Left renal pelvis (tissue), 4 donors: ENCODE measurements around the gene FBXO34. TPM values are rescaled to one million over a fixed set of nuclear protein-coding genes. Genes with fewer than 3 reads are reported as not detected.
"Not testable (repeated sequence)": the region's sequence is repeated elsewhere in the genome, so short reads cannot be mapped to it uniquely, and the experiment has no call there.

Experiments
- DNase-seq, 4 donors: peaks; one replicate each; pipeline ENCODE4 v3.0.0-alpha.2; 2013; ENCODE audit warnings: low read depth in 4 of 4, low spot score in 3 of 4
- polyA plus RNA-seq, 4 donors: library from polyadenylated mRNA; unstranded; fragments of 120-200 nt; gene quantifications; one replicate each; pipeline ENCODE4 v1.2.1, GENCODE V29; 2013; ENCODE audit not compliant: insufficient read length in 4 of 4

The FBXO34 gene
- polyA plus RNA-seq, 4 donors: 24.9 to 42.0 (median 36.6) TPM

DNA sequence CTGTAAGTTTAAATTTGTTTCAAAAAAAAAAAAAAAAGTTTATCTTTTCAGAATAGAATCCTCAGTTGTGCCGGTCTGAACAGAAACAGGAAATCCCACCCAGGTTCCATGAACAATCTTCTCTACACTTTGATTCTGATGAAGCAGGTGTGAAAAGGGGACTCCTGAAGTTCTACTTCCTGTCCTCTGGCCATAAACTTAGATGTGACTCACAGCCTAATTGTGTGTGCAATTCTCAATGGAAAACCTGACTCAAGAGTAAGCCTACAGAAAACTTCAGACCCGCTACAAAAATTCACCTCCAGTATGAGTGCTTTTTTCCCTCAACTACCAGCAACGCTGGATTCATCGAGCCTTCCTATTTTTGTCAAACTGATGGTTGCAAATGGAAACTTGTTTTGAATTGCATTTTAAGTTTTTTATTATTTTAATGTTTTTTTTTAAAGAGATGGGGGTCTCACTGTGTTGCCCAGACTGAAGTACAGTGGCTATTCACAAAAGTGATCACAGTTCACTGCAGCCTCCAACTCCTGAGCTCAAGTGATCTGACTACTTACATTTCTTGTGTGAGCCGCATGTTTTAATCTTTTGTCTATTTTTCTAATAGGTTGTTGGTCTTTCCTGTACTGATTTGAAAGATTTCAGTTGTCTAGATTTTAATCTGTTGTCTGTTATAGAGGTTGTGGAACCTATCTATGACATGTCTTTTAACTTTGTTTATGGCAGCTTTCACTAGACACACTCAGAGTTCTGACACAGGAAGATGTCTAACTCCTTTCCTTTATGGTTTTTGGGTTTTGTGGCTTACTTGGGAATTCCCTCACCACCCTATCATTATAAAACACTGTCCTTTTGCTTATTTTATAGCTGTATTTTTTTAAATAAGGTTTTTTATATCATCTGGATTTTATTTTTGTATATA lies 102.8 kb downstream of the FBXO34 start:
- DNase-seq: no peak

- no peak for DNase-seq
Measured at GRCh38 chr14:55374771-55375170, 103.5 kb downstream of the FBXO34 start.

GRCh38 chr14:55377236-55377635 lies 106.0 kb downstream of the FBXO34 start:
- no peak for DNase-seq

DNA sequence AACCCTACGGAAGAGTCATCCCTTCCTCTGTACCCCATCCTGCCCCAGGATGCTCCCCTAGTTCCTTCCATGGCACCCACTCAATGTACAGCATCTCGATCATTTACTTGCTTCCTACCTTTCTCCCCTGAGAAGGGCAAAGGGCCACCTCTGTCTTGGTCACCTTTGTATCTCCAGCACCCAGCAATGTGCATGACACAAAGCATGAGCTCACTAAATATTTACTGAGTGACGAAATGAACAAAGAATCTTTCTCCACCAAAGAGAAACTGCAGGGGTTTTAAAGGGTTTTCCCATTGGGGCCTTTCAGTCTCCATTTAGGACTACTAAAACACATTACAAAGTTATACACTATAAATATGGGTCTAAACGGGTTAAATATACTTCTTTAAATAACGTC lies 109.8 kb downstream of the FBXO34 start:
- DNase-seq: no peak

DNA sequence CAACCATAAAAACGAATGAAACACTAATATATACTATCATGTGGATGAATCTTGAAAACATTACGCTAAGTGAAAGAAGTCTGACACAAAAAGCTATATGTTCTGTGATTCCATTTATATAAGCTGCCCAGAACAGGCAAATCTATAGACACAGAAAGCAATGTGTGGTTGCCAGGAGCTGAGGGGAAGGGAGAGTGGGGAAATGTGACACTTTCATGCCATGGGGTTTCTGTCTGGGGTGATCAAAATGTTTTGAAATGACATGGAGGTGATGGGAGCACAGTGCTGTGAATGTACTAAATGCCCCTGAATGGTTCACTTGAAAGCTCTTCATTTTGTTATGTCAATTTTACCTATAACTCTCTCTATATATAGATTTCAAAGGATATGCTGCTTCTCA lies 110.3 kb downstream of the FBXO34 start:
- DNase-seq: no peak

DNA sequence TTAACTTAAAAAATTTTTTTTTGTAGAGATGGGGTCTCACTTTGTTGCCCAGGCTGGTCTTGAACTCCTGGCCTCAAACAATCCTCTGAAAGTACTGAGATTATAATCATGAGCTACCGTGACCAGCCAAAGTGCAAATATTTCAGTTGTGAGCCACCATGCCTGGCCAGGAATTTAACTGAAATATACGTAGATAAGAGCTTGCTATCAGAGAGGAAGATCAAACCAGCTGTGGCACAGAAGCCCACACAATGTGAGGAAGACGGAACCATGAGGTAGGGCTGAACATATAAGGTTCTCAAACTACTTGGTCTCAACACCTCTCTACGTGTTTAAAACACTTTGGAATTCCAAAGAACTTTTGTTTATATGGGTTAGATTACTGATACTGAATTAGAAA lies 111.3 kb downstream of the FBXO34 start:
- no peak for DNase-seq

GRCh38 chr14:55383056-55383466 lies 111.8 kb downstream of the FBXO34 start:
- not testable (repeated sequence) for DNase-seq

- DNase-seq: no peak
Measured at GRCh38 chr14:55383541-55384140, 112.4 kb downstream of the FBXO34 start.

DNA sequence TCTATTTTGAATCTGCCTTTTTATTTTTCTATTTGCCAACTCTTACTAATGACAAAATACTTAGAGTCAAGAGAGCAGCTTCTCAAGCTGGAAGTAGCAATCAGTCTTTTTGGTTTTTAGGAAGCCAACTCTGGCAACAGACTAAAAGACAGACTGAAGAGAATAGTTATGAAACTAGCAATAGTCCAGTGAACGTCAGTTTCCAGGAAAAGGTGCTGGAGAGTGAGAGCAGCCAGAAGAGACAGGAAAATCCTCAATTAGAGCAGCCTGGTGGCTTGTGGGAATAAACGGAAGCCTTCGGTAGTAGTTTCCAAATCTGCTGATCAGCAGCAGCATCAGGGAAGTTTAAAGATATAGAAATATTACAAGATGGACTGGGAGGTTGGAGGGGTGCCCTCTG lies 113.3 kb downstream of the FBXO34 start:
- no peak for DNase-seq

GRCh38 chr14:55386037-55386808 lies 115.0 kb downstream of the FBXO34 start:
- DNase-seq: no peak

DNA sequence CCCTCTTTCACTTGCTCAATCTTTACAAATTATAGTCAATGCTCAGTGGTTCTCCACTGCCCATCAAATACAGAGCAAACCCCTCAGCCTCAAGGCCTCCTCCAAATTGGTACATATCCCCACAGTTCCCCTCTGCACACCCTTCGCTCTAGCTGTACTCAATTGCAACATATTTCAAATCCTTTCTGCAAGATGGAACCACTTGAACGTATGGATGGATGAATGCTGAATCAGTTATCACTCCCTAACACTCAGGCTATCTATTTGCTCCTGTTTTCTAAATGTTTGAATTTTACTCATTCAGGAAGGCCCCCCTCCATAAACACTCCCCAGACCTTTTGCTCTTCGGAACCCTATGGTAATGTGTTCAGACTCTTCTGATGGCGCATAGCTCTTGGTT lies 115.9 kb downstream of the FBXO34 start:
- no peak for DNase-seq

DNA sequence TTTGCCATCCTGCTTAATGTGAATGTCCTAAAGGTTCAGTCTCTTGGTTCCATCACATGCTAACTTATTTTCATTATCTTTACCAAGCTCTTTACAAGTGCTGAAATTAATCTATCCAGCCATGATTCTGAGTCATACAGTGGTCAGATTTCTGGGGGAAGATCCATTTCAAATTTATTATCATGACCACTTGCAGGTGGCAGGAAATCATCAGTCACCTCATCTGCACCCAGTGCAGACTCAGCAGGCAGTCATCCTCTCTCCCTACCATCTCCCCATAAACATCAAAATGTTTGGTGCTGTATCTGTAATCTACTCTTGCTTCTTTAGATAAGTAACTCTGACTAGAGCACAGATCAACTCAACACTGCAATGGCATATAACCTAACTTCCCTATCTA lies 116.9 kb downstream of the FBXO34 start:
- no peak for DNase-seq

DNA sequence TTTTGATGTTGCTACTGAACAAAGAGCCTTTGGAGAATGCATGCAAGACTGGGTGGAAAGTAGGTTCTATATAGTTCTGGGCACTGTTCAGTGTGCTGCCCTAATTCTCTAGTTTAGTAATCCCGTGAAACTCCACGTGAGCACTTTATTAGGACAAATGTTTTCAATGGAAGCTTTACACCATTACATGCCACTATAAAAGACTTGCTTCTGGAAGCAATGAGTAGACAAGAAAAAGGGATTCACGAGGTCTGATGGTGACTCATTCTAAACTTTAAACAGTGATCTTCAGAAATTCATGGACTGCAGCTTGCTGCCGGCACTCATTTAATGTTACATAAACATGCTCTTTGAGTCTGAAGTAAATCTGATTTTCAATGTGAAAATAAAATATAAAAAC lies 118.1 kb downstream of the FBXO34 start:
- no peak for DNase-seq

DNA sequence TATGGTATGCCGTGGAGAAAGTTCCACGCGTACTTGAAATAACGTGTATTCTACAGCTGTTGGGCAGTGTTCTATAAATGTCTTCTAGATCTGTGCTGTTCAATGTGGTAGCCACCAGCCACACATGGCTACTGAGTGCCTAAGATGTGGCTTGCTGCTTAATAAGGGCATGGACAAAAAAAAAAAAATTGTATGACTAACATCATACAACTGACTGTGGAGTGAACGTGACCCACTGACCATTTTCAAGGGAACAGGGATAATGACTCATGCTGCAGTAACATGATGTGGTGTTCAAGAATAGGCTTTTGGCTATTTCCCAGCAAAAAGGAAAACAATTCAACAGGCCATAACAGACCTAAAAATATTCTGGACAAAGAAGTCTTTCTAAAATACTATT lies 127.5 kb downstream of the FBXO34 start:
- no peak for DNase-seq

DNA sequence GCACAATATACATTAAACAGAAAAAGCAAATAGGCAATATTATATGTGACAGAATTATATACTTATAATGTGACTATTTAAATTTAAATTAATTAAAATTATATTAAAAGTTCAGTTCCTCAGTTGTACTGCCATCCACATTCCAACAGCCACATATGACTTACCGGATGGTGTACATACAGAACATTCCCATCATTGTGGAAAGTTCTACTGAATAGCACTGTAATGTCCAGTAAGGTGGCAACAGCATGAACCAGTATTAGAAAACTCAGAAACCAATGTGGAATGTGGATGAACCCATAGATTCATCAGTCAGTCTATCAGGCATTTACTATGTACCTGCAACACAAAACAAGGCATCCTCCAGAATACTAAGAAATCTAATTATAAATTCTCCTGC lies 128.0 kb downstream of the FBXO34 start:
- no peak for DNase-seq

DNA sequence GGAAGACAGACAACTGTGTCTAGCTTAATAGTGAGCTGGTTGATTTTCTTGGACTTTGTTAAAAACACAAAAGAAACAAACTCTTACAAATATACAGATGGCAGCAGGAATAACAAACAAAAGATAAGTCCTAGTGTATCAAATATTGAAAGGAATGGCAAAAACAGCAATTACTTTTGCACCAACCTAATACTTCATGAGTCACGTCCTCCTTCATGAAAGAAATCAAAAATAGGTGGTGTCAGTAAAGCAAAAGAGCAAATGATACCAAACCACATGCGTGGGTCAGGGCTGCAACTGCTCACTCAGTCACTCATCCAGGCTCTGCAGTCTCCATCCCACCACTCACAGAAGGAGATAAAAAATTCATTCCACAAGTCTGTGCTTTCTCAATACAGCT lies 128.6 kb downstream of the FBXO34 start:
- DNase-seq: no peak

DNA sequence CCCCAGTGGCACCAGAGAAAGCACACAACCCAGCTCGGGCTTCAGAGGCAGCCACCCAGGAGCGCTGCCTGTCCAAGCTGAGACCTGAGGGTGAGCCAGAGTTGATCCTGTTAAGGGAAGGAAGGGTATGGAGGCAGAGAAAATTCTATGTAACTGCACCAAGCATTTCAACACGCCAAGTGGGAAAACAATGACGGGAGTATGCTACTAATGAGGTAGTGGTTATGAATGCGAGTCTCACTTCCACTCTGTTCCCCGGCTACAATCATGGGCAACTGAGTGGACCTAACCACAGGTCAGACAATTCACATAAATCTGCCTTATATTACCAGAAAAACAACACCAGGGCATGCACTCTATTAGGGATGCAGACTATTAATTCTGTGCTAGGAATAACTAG lies 130.5 kb downstream of the FBXO34 start:
- DNase-seq: no peak
